Neural crest cell (in vitro differentiated cells): ENCODE results near the gene ZNF248. TPM values are rescaled to one million over a fixed set of nuclear protein-coding genes. Genes with fewer than 3 reads are reported as not detected.

Source experiments
- DNase-seq: peaks from one replicate; pipeline ENCODE4 v3.0.0; 2021; ENCODE audit warnings: low read depth, mixed read lengths, low spot score
- H3K27ac Mint-ChIP-seq: one replicate; pipeline ENCODE4 v1.8.0; 2021; ENCODE audit warnings: mild to moderate bottlenecking, mixed read lengths; ENCODE audit not compliant: unreplicated experiment
- H3K27me3 Mint-ChIP-seq: 2 replicates; pipeline ENCODE4 v1.8.0; 2021; ENCODE audit warnings: low read depth, mild to moderate bottlenecking, mixed read lengths
- H3K36me3 Mint-ChIP-seq: 2 replicates; pipeline ENCODE4 v1.8.0; 2021; ENCODE audit warnings: low read depth, mild to moderate bottlenecking, mixed read lengths
- H3K4me1 Mint-ChIP-seq: 2 replicates; pipeline ENCODE4 v1.8.0; 2021; ENCODE audit warnings: mixed read lengths
- H3K4me3 Mint-ChIP-seq: one replicate; pipeline ENCODE4 v1.8.0; 2021; ENCODE audit warnings: mild to moderate bottlenecking, mixed read lengths
- H3K9me3 Mint-ChIP-seq: 2 replicates; pipeline ENCODE4 v1.8.0; 2021; ENCODE audit warnings: mixed read lengths
- total RNA-seq: library from RNA; stranded (reverse); gene quantifications from 2 replicates; pipeline ENCODE4 v1.2.1, GENCODE V29; 2021
- TF ChIP-seq, protein P1 (sequence below): fragments of 200-600 bp; sonication (generic); conservative IDR thresholded peaks from 2 replicates; pipeline ENCODE4 v1.5.0; 2021; ENCODE audit warnings: antibody characterized with exemption, mild to moderate bottlenecking

Gene ZNF248
- total RNA-seq, 1 donor from 2014 or later = 12.6 TPM

DNA sequence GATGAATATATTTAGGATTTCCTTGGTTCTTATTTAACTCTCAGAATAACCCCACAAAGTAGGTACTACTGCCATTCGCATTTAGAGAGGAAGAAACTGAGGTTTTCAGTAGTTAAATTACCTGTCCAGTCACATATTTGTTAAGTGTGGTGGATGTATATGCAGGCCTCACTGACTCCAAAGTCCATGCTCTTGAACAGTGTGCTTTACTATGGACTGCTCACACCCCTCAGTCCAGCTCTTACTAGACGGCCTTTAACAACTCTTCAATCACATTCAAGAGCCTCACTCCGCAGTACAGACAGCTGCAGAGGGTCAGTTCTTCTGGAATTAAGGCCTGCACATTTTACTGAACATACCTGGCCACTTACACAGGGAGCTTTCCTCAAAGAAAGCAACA lies 36.2 kb downstream of the ZNF248 start:
- no peak overlapping the region for H3K4me3 Mint-ChIP-seq
- H3K27me3 Mint-ChIP-seq = no peaks in the 10 kb centered on the region
- TF ChIP-seq, protein P1, sequence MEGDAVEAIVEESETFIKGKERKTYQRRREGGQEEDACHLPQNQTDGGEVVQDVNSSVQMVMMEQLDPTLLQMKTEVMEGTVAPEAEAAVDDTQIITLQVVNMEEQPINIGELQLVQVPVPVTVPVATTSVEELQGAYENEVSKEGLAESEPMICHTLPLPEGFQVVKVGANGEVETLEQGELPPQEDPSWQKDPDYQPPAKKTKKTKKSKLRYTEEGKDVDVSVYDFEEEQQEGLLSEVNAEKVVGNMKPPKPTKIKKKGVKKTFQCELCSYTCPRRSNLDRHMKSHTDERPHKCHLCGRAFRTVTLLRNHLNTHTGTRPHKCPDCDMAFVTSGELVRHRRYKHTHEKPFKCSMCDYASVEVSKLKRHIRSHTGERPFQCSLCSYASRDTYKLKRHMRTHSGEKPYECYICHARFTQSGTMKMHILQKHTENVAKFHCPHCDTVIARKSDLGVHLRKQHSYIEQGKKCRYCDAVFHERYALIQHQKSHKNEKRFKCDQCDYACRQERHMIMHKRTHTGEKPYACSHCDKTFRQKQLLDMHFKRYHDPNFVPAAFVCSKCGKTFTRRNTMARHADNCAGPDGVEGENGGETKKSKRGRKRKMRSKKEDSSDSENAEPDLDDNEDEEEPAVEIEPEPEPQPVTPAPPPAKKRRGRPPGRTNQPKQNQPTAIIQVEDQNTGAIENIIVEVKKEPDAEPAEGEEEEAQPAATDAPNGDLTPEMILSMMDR = no peak
- no peaks in the 10 kb centered on the region for H3K4me1 Mint-ChIP-seq
- H3K27ac Mint-ChIP-seq = no peak overlapping the region
- peaks cover 28% of the 10 kb centered on the region for H3K9me3 Mint-ChIP-seq
- H3K36me3 Mint-ChIP-seq = peaks cover 32% of the 10 kb centered on the region
- DNase-seq = no peak

DNA sequence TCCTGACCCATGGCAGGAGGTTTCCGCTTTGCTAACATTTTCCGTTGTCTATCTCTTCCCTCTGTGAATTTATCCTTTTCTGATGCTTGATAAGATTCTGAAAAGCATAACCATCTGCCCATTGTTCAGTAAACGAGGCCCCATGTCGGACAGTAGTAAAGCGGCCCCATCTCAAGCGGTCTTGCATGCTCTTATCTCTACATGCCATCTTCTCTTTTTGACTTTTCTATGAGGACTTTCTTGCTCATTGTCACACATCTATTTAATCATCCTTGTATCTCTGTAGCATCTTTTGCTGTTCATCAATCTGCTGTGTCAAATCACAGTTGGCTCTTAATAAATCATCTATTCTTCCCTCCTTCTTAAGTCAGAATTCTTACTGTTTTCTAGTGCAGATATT lies 37.6 kb downstream of the ZNF248 start:
- H3K27me3 Mint-ChIP-seq = no peaks in the 10 kb centered on the region
- peaks cover 30% of the 10 kb centered on the region for H3K9me3 Mint-ChIP-seq
- no peak overlapping the region for H3K27ac Mint-ChIP-seq
- TF ChIP-seq, protein P1 = no peak
- H3K4me3 Mint-ChIP-seq = no peak overlapping the region
- H3K4me1 Mint-ChIP-seq = no peaks in the 10 kb centered on the region
- peaks cover 27% of the 10 kb centered on the region for H3K36me3 Mint-ChIP-seq
- DNase-seq = no peak

DNA sequence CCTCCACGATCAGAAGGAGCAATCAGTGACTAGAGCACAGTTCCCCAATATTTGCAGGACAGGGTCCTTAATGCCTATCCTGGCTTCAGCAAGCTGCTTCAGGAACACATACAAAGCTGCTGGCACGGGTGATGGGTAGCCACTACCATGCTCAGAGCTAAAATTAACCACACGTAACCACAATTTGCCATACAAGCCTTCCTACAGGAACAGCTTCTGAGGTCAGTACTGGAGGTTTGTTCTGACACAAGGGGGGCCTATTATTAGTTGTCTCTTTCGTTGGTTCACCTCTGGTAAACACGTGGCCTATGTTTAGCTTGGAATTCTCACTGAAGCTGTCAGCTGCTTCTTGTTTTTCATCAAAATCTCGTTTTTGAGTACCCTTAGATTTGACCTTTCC lies 41.1 kb downstream of the ZNF248 start:
- Mint-ChIP-seq H3K4me3 (no peak overlapping the region), H3K9me3 (peaks cover 33% of the 10 kb centered on the region), H3K36me3 (peaks cover 26% of the 10 kb centered on the region), H3K27me3 (no peaks in the 10 kb centered on the region), H3K27ac (no peak overlapping the region), H3K4me1 (no peaks in the 10 kb centered on the region)
- TF ChIP-seq, protein P1 = no peak
- DNase-seq = no peak

DNA sequence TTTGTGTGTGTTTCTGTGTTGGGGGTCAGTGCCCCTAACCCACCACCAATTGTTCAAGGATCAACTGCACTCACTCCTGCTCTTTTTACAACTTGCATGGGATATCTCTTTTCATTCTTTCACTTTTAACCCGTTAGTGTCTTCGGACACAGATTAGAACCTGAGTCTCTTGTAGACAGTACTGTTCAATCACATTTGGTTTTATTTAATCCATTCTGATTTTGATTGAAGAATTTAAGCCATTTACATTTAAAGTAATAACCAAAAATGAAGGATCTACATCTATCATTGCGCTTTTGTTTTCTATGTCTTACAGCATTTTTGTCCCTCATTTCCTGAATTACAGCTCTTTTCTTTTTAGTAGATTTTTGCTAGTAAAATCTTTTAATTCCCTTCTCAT lies 43.6 kb downstream of the ZNF248 start:
- Mint-ChIP-seq H3K4me1 (no peaks in the 10 kb centered on the region), H3K9me3 (peaks cover 21% of the 10 kb centered on the region), H3K4me3 (no peak overlapping the region), H3K36me3 (peaks cover 17% of the 10 kb centered on the region), H3K27ac (no peak overlapping the region), H3K27me3 (no peaks in the 10 kb centered on the region)
- TF ChIP-seq, protein P1 = no peak
- DNase-seq = no peak

DNA sequence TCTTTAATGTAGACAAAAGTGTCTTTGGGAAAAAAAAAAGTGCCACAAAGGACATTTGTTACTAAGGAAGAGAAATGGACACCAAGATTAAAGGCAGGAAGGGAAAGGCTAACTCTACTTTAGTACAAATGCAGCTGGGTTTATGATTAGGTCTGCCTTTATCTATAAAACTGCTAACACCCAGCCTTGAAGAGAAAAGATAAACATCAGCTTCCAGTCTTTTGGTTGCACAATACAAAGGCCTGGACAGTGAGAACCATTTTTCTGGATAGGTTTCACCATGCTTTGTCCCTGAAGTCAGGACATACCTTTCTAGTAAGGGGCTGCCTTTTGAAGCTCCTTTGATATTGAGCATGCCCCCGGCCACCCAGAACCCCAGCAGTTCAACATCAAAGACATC lies 45.1 kb downstream of the ZNF248 start:
- H3K4me1 Mint-ChIP-seq = no peaks in the 10 kb centered on the region
- H3K27ac Mint-ChIP-seq = no peak overlapping the region
- peaks cover 17% of the 10 kb centered on the region for H3K36me3 Mint-ChIP-seq
- H3K9me3 Mint-ChIP-seq = peaks cover 21% of the 10 kb centered on the region
- TF ChIP-seq, protein P1 = no peak
- no peak for DNase-seq
- H3K4me3 Mint-ChIP-seq = no peak overlapping the region
- H3K27me3 Mint-ChIP-seq = no peaks in the 10 kb centered on the region

DNA sequence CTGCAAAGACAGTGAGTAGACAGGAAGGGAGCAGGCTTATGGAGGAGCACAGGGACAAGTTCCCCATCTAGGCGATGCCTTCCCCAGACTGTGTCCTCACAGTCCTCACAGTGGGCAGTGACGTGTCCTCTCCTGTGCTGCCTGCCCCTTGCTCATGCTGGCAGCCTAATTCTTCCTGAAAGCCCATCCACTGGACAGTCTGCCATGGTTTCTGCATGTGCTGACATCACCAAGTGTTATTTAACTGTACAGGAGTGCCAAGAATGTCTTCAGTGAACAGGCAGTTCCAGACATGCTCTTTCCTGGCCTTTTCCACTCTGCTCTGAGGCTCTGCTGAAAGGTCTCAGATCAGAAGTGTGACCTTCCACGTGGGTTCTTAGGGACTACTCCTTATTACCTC lies 54.1 kb downstream of the ZNF248 start:
- TF ChIP-seq, protein P1 = no peak
- no peaks in the 10 kb centered on the region for H3K27me3 Mint-ChIP-seq
- peaks cover 9% of the 10 kb centered on the region for H3K9me3 Mint-ChIP-seq
- peaks cover 10% of the 10 kb centered on the region for H3K36me3 Mint-ChIP-seq
- no peaks in the 10 kb centered on the region for H3K4me1 Mint-ChIP-seq
- H3K4me3 Mint-ChIP-seq = no peak overlapping the region
- no peak overlapping the region for H3K27ac Mint-ChIP-seq
- no peak for DNase-seq
